ENCODE data around the gene FOXJ2.

DNA sequence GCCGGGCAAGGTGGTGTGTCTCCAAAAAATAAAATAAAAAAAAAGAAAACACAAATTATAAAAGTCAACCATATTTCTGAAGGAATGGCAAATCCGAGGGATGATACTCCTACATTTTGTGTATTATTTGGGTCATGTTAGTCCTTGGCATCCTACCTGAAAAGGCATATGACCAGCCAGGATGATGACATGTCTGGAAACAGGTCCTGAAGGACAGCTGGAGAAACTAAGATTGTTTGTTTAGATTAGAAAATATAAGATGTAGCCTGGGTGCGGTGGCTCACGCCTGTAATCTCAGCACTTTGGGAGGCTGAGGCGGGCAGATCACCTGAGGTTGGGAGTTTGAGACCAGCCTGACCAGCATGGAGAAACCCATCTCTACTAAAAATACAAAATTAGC is 47.6 kb upstream of the FOXJ2 start:
- TF ChIP-seq POLR2A (IDR thresholded peaks at IDR 0.05) (no peak), CTCF (IDR thresholded peaks at IDR 0.05) (no peak), POLR2AphosphoS5 (IDR thresholded peaks at IDR 0.05; ENCODE audit: insufficient read depth in 1 of 2, low read depth in 1 of 2) (no peak)
